Measurements from ENCODE around the gene EOLA2.
"Not testable (repeated sequence)": the region's sequence is repeated elsewhere in the genome, so short reads cannot be mapped to it uniquely, and the experiment has no call there.

EOLA2 gene

DNA sequence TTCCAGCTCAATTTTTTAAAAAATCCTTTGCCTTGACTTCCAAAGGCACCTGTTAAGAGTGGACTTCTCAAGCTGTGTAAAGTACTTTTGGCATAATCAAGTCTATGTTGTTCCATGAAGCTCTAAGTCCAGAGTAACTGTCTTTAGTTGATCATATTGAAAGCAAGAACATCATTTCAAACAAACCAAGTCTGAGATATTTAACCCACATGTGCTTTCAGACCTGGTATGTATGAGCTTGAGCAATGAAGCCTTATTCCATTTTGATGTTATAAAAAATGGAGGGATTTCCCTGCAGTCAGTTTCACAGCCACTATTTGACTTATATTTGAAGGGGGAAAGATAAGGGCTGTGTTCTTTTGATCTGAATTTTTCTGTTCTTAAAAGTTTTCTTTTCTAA, 23.7 kb upstream of the EOLA2 start:
- in situ Hi-C loops (cut with HindIII; ENCODE audit: low sequenced_read_pairs), result no loop called here
- H3K4me3 ChIP-seq (ENCODE audit: low read depth, low read length), result no peak overlapping the region
- no peak for TF ChIP-seq CTCF (IDR thresholded peaks at IDR 0.05; ENCODE audit: low read depth, low read length)
- no peak for DNase-seq (ENCODE audit: low read depth, low spot score)

- no peak for DNase-seq (ENCODE audit: low read depth, low spot score)
- no peak overlapping the region for H3K4me3 ChIP-seq (ENCODE audit: low read depth, low read length)
- in situ Hi-C loops (cut with HindIII; ENCODE audit: low sequenced_read_pairs), result no loop called here
- no peak for TF ChIP-seq CTCF (IDR thresholded peaks at IDR 0.05; ENCODE audit: low read depth, low read length)
Measured at GRCh38 chrX:149961572-149961971, 23.3 kb upstream of the EOLA2 start.

- in situ Hi-C loops (cut with HindIII; ENCODE audit: low sequenced_read_pairs), result no loop called here
- H3K4me3 ChIP-seq (ENCODE audit: low read depth, low read length), result no peak overlapping the region
- peak; percentile 43 for TF ChIP-seq CTCF (IDR thresholded peaks at IDR 0.05; ENCODE audit: low read depth, low read length)
- DNase-seq (ENCODE audit: low read depth, low spot score), result peak; percentile 55
Measured at GRCh38 chrX:149950681-149951080, 12.4 kb upstream of the EOLA2 start.

DNA sequence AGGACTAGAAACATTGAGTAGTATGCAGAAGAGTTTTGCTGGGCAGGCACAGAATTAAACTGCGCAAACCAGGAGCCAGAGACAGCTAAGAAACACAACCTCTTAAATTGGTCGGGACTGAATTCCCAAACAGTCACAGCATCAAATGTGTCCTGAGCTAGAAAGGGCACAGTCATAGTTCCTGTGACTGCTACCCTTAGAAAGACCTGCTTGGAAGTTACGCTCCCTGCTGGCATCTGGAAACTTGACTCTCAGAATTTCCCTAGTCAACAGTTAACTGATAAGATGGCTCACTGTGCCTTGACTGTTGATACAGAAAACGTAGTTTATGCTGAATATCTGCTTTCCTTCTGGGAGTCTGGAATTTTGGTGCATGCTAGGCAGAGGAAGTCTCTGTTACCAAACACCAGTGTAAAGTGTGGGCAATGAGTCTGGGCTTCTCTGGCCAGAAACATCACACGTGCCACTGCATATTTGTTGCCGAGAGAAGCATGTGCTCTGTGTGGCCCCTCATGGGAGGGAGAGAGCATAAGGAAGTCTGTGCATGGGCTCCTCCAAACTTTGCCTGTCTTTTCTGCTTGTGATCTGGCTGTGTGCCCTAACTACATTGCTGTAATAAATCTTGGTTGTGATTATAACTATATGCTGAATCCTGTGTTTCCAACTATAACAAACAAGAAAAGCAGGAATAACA, 11.6 kb upstream of the EOLA2 start:
- H3K4me3 ChIP-seq (ENCODE audit: low read depth, low read length), result no peak overlapping the region
- TF ChIP-seq CTCF (IDR thresholded peaks at IDR 0.05; ENCODE audit: low read depth, low read length), result no peak
- in situ Hi-C loops (cut with HindIII; ENCODE audit: low sequenced_read_pairs), result no loop called here
- DNase-seq (ENCODE audit: low read depth, low spot score), result no peak

DNA sequence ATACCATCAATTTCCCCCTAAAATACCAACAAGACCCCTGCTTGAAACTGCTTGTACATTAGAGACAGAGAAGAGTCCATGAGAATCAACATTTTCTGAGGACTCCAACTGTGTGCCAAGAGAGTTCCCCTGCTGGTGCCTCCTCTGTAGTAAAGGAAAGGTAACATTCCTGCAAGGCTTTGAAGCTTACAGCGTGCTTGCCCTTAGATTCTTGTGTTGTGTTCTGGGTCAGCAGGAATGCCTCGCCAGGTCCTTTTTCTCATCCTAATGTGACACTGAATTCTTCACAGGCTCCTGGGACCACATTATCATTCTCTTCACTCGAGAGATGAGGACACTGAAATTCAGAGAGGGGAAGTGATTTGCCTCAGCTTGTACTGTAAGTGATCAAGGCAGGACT, 9.7 kb upstream of the EOLA2 start:
- no peak overlapping the region for H3K4me3 ChIP-seq (ENCODE audit: low read depth, low read length)
- no peak for TF ChIP-seq CTCF (IDR thresholded peaks at IDR 0.05; ENCODE audit: low read depth, low read length)
- DNase-seq (ENCODE audit: low read depth, low spot score), result no peak
- in situ Hi-C loops (cut with HindIII; ENCODE audit: low sequenced_read_pairs), result no loop called here

- in situ Hi-C loops (cut with HindIII; ENCODE audit: low sequenced_read_pairs), result not testable (repeated sequence)
Measured at GRCh38 chrX:149946932-149947331, 8.6 kb upstream of the EOLA2 start.

GRCh38 chrX:149945820-149946219, 7.5 kb upstream of the EOLA2 start:
- H3K4me3 ChIP-seq (ENCODE audit: low read depth, low read length); DNase-seq (ENCODE audit: low read depth, low spot score); in situ Hi-C loops (cut with HindIII; ENCODE audit: low sequenced_read_pairs): not testable (repeated sequence)

More at GRCh38 chrX:149946932-149947331, 8.6 kb upstream of the EOLA2 start:
- H3K4me3 ChIP-seq (ENCODE audit: low read depth, low read length); DNase-seq (ENCODE audit: low read depth, low spot score): not testable (repeated sequence)

- DNase-seq (ENCODE audit: low read depth, low spot score); H3K4me3 ChIP-seq (ENCODE audit: low read depth, low read length); in situ Hi-C loops (cut with HindIII; ENCODE audit: low sequenced_read_pairs): not testable (repeated sequence)
Measured at GRCh38 chrX:149945087-149945670, 6.9 kb upstream of the EOLA2 start.

Measured in astrocyte of the spinal cord (primary cell).